Measurements from ENCODE around the gene HUNK. TPM values are rescaled to one million over a fixed set of nuclear protein-coding genes. Genes with fewer than 3 reads are reported as not detected.
A peak's percentile ranks its signal among the peaks of the same experiment; 100 is the strongest.

The HUNK gene
- 39.5 and 41.9 TPM in 2 replicates for total RNA-seq
- long read RNA-seq, partial matches to known transcripts, result 20 of 28 reads
- long read RNA-seq, other reads (novel, unspliced or antisense), result 8 of 28 reads

DNA sequence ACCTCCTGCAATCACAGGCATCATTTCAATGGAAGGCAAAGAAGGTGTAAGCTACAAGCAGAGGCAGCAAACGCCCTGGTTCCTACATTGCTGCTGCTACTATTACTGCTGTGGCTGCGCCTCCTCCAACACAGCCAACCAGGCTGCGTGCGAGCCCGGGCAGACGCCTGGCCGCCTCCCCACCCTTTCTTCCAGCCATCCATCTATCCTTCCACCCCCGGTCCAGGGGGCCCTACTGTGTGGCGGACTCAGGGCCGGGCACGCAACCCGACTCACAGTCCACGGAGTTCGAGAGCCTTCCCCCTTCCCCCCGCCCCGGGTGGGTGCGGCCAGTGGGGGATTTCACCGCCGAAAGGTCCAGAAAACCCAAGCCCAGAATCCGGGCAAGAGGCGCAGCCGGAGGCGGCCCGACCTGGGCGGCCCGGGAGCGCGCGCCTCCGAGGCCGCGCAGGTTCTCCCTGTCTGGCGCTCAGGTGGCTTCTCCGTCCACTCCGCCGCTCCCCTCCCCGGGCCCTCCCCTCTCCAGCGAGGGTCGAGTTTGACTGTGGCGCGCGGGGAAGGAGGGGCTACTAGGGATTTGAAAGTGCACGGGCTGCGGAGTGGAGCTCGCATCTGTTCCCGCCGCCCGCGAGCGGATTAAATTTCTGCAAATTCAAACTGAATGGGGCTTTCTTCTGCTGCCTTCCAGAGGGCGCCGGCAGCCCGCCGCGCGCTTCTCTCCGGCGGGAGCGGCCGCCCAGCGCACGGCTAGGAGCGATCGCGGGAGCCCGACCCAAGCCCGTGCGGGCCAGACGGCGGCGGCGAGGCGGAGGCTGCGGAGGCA lies at the start of gene HUNK:
Gene HUNK, plus strand, starts transcription at position 569 of the 823 bp plus-strand sequence. CDS start 655 bp downstream, outside the sequence.
- DNase-seq (ENCODE audit: low spot score, unreplicated experiment), result peak; percentile 80
- Mint-ChIP-seq H3K4me3 (ENCODE audit: low read depth) (peak within 1 kb of the TSS; percentile 87), H3K27me3 (peaks cover 10% of the 10 kb centered on the region), H3K36me3 (ENCODE audit: insufficient read depth) (peaks cover 2% of the 10 kb centered on the region), H3K4me1 (ENCODE audit: low read depth) (peaks cover 42% of the 10 kb centered on the region), H3K9me3 (ENCODE audit: low read depth) (no peaks in the 10 kb centered on the region), H3K27ac (peak within 1 kb of the TSS; percentile 98)
- TF ChIP-seq, protein P1, sequence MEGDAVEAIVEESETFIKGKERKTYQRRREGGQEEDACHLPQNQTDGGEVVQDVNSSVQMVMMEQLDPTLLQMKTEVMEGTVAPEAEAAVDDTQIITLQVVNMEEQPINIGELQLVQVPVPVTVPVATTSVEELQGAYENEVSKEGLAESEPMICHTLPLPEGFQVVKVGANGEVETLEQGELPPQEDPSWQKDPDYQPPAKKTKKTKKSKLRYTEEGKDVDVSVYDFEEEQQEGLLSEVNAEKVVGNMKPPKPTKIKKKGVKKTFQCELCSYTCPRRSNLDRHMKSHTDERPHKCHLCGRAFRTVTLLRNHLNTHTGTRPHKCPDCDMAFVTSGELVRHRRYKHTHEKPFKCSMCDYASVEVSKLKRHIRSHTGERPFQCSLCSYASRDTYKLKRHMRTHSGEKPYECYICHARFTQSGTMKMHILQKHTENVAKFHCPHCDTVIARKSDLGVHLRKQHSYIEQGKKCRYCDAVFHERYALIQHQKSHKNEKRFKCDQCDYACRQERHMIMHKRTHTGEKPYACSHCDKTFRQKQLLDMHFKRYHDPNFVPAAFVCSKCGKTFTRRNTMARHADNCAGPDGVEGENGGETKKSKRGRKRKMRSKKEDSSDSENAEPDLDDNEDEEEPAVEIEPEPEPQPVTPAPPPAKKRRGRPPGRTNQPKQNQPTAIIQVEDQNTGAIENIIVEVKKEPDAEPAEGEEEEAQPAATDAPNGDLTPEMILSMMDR (IDR thresholded peaks at IDR 0.05; ENCODE audit: unreplicated experiment), result no peak

DNA sequence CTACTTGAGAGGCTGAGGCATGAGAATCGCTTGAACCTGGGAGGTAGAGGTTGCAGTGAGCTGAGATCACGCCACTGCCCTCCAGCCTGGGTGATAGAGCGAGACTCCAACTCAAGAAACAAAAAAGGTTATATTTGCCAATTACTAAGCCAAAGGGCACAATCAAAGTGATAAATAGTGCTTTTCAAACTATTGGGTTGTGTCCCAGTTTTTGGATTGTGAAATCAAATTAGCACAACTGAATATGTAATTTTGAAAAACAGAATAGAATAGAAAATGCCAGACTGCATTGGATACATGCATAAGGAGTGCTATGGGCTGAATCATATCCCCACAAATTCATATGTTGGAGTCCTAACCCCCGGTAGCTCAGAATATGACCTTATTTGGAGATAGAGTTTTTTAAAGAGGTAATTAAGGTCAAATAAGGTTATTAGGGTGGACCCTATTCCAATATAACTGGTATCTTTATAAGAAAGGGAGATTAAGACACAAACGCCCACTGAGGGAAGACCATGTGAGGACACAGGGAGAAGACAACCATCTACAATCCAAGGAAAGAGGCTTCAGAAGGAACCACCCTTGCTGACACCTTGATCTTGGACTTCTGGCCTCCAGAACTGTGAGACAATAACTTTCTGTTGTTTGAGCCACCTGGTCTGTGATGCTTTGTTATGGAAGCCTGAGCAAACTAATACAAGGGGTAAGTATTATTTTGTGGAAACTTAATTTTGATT lies 42.9 kb upstream of the HUNK start:
- H3K4me3 Mint-ChIP-seq (ENCODE audit: low read depth), result no peak overlapping the region

DNA sequence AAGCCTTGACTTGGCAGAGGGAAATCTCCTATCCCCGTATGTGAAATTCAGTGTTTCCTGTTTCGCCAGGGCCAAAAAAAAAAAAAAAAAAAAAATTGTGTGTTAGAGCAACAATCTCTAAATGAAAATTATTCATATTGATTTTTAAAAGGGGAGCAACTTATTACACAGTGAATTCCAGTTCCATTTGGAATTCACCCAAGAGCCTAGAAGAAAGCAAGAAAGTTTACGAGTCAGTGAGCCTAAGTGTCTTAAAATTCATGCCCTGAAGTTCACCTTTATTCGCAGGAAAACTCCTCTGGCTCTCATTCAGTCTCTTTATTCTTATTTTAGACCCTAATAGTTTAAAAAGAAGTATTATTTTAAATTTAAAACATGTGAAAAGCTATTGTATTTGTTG lies 42.1 kb upstream of the HUNK start:
- TF ChIP-seq, protein P1 (IDR thresholded peaks at IDR 0.05; ENCODE audit: unreplicated experiment), result no peak
- peaks cover 7% of the 10 kb centered on the region for H3K9me3 Mint-ChIP-seq (ENCODE audit: low read depth)
- peaks cover 3% of the 10 kb centered on the region for H3K4me1 Mint-ChIP-seq (ENCODE audit: low read depth)
- H3K27me3 Mint-ChIP-seq, result no peaks in the 10 kb centered on the region
- no peaks in the 10 kb centered on the region for H3K36me3 Mint-ChIP-seq (ENCODE audit: insufficient read depth)
- H3K27ac Mint-ChIP-seq, result no peak overlapping the region
- DNase-seq (ENCODE audit: low spot score, unreplicated experiment), result no peak
- H3K4me3 Mint-ChIP-seq (ENCODE audit: low read depth), result no peak overlapping the region

More for the DNA sequence above, 42.9 kb upstream of the HUNK start:
- Mint-ChIP-seq H3K27me3 (no peaks in the 10 kb centered on the region), H3K4me1 (ENCODE audit: low read depth) (peaks cover 3% of the 10 kb centered on the region), H3K36me3 (ENCODE audit: insufficient read depth) (no peaks in the 10 kb centered on the region), H3K9me3 (ENCODE audit: low read depth) (peaks cover 7% of the 10 kb centered on the region), H3K27ac (peak overlapping the region; percentile 26)
- DNase-seq (ENCODE audit: low spot score, unreplicated experiment), result no peak
- TF ChIP-seq, protein P1 (IDR thresholded peaks at IDR 0.05; ENCODE audit: unreplicated experiment), result no peak

DNA sequence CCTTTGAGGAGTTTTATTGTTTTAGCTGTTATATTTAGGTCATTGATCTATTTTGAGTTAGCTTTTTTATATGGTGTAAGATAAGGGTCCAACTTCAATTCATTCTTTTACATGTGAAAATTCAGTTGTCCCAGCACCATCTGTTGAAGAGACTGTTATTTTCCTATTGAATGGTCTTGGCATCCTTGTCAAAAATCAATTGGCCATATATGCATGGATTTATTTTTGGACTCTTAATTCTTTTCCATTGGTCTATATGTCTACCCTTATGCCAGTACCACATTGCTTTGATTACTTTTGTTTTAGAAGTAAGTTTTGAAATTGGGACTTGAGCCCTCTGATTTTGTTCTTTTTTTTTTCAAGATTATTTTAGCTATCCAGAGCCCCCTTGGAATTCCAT lies 35.8 kb upstream of the HUNK start:
- Mint-ChIP-seq H3K36me3 (ENCODE audit: insufficient read depth) (no peaks in the 10 kb centered on the region), H3K9me3 (ENCODE audit: low read depth) (no peaks in the 10 kb centered on the region), H3K27me3 (peaks cover 4% of the 10 kb centered on the region), H3K4me1 (ENCODE audit: low read depth) (no peaks in the 10 kb centered on the region), H3K27ac (no peak overlapping the region), H3K4me3 (ENCODE audit: low read depth) (no peak overlapping the region)
- TF ChIP-seq, protein P1 (IDR thresholded peaks at IDR 0.05; ENCODE audit: unreplicated experiment), result no peak
- DNase-seq (ENCODE audit: low spot score, unreplicated experiment), result no peak

DNA sequence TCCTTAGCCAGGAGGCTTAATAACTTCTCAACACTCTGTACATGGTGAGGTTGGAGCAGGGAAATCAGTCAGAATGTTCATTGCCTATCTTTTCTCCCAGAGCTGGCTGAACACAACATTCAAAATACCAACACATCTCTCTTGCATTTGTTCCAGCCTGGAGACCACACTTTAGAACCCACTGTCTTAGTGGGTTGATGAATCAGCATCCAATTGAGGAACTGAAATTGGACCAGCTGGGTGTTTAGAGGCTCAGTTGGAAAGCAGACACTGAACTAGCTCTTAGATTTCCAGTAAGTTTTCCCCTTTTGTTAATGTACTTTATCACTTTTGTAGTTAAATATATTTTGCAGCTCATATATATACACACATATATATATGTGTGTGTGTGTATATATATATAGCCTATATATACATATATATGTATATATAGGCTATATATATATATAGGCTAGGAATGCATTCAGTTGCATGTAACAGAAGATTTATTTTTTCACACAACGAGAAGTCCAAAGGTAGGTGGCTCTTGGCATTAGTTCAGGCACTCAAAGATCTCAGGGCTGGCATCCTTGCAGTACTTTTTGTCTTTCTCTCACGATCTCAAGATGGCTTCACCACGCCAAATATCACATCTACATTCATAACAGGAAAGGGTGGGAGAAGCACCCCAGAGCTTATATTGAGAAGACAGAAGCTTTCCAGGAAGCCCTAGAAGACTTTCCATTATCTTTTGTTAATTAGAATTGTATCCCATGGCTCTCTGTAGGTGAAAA lies 35.0 kb upstream of the HUNK start:
- Mint-ChIP-seq H3K36me3 (ENCODE audit: insufficient read depth) (no peaks in the 10 kb centered on the region), H3K27me3 (peaks cover 4% of the 10 kb centered on the region), H3K9me3 (ENCODE audit: low read depth) (no peaks in the 10 kb centered on the region), H3K27ac (no peak overlapping the region), H3K4me1 (ENCODE audit: low read depth) (no peaks in the 10 kb centered on the region), H3K4me3 (ENCODE audit: low read depth) (no peak overlapping the region)
- DNase-seq (ENCODE audit: low spot score, unreplicated experiment), result no peak
- TF ChIP-seq, protein P1 (IDR thresholded peaks at IDR 0.05; ENCODE audit: unreplicated experiment), result no peak

Measured in progenitor cell of endocrine pancreas (in vitro differentiated cells).